Measurements from ENCODE around the gene KLHL21.
A peak's percentile ranks its signal among the peaks of the same experiment; 100 is the strongest.
"Not testable (repeated sequence)": the region's sequence is repeated elsewhere in the genome, so short reads cannot be mapped to it uniquely, and the experiment has no call there.

KLHL21 gene

GRCh38 chr1:6624710-6625583, 22.3 kb upstream of the KLHL21 start, which contains the start of gene THAP3:
Gene THAP3, plus strand, starts transcription at chr1:6624868. Its CDS starts 351 bp downstream, at chr1:6625219.
- DNase-seq (ENCODE audit: low read depth): peak; percentile 80

GRCh38 chr1:6623269-6623965, 20.7 kb upstream of the KLHL21 start:
- DNase-seq (ENCODE audit: low read depth): no peak

- DNase-seq (ENCODE audit: low read depth): no peak
These were observed 19.9 kb upstream of the KLHL21 start for GRCh38 chr1:6622396-6623152.

GRCh38 chr1:6621429-6622391, 19.0 kb upstream of the KLHL21 start:
- DNase-seq (ENCODE audit: low read depth): no peak

GRCh38 chr1:6619045-6619444, 16.4 kb upstream of the KLHL21 start:
- no peak for DNase-seq (ENCODE audit: low read depth)

GRCh38 chr1:6614929-6615785, 12.5 kb upstream of the KLHL21 start:
- DNase-seq (ENCODE audit: low read depth): no peak

- no peak for DNase-seq (ENCODE audit: low read depth)
These were observed 11.6 kb upstream of the KLHL21 start for GRCh38 chr1:6614019-6614928.

- peak; percentile 98 for DNase-seq (ENCODE audit: low read depth)
These were observed 10.8 kb upstream of the KLHL21 start, which contains the start of gene PHF13 for GRCh38 chr1:6613361-6614018. Gene PHF13, plus strand, starts transcription at chr1:6613731. Its CDS starts 336 bp downstream, at chr1:6614067.

GRCh38 chr1:6612641-6613360, 10.1 kb upstream of the KLHL21 start:
- no peak for DNase-seq (ENCODE audit: low read depth)

GRCh38 chr1:6603915-6604558, 1.4 kb upstream of the KLHL21 start:
- DNase-seq (ENCODE audit: low read depth): no peak

GRCh38 chr1:6603238-6603914, 707 bp upstream of the KLHL21 start:
- DNase-seq (ENCODE audit: low read depth): no peak

- DNase-seq (ENCODE audit: low read depth): no peak
These were observed 573 bp downstream of the KLHL21 start for GRCh38 chr1:6601923-6602668.

- DNase-seq (ENCODE audit: low read depth): no peak
These were observed 1.4 kb downstream of the KLHL21 start for GRCh38 chr1:6601049-6601922.

GRCh38 chr1:6600410-6601048, 2.1 kb downstream of the KLHL21 start:
- DNase-seq (ENCODE audit: low read depth): no peak

GRCh38 chr1:6599991-6600390, 2.7 kb downstream of the KLHL21 start:
- not testable (repeated sequence) for DNase-seq (ENCODE audit: low read depth)

Data from stimulated activated CD8-positive, alpha-beta memory T cell treated with anti-CD3 and anti-CD28 coated beads, Interleukin-15, amount 100 ng/mL, for 1 hour (primary cell).